Neural crest cell (in vitro differentiated cells): ENCODE results near the gene PSMB3. TPM values are rescaled to one million over a fixed set of nuclear protein-coding genes. Genes with fewer than 3 reads are reported as not detected.
A peak's percentile ranks its signal among the peaks of the same experiment; 100 is the strongest.

Experiments used
- DNase-seq: peaks from one replicate; pipeline ENCODE4 v3.0.0; 2021; ENCODE audit warnings: low read depth, mixed read lengths, low spot score
- H3K27ac Mint-ChIP-seq: one replicate; pipeline ENCODE4 v1.8.0; 2021; ENCODE audit warnings: mild to moderate bottlenecking, mixed read lengths; ENCODE audit not compliant: unreplicated experiment
- H3K27me3 Mint-ChIP-seq: 2 replicates; pipeline ENCODE4 v1.8.0; 2021; ENCODE audit warnings: low read depth, mild to moderate bottlenecking, mixed read lengths
- H3K36me3 Mint-ChIP-seq: 2 replicates; pipeline ENCODE4 v1.8.0; 2021; ENCODE audit warnings: low read depth, mild to moderate bottlenecking, mixed read lengths
- H3K4me1 Mint-ChIP-seq: 2 replicates; pipeline ENCODE4 v1.8.0; 2021; ENCODE audit warnings: mixed read lengths
- H3K4me3 Mint-ChIP-seq: one replicate; pipeline ENCODE4 v1.8.0; 2021; ENCODE audit warnings: mild to moderate bottlenecking, mixed read lengths
- H3K9me3 Mint-ChIP-seq: 2 replicates; pipeline ENCODE4 v1.8.0; 2021; ENCODE audit warnings: mixed read lengths
- total RNA-seq: library from RNA; stranded (reverse); gene quantifications from 2 replicates; pipeline ENCODE4 v1.2.1, GENCODE V29; 2021
- TF ChIP-seq, protein P1 (sequence below): fragments of 200-600 bp; sonication (generic); conservative IDR thresholded peaks from 2 replicates; pipeline ENCODE4 v1.5.0; 2021; ENCODE audit warnings: antibody characterized with exemption, mild to moderate bottlenecking

Gene PSMB3
- total RNA-seq, 1 donor from 2014 or later, result 193 TPM

DNA sequence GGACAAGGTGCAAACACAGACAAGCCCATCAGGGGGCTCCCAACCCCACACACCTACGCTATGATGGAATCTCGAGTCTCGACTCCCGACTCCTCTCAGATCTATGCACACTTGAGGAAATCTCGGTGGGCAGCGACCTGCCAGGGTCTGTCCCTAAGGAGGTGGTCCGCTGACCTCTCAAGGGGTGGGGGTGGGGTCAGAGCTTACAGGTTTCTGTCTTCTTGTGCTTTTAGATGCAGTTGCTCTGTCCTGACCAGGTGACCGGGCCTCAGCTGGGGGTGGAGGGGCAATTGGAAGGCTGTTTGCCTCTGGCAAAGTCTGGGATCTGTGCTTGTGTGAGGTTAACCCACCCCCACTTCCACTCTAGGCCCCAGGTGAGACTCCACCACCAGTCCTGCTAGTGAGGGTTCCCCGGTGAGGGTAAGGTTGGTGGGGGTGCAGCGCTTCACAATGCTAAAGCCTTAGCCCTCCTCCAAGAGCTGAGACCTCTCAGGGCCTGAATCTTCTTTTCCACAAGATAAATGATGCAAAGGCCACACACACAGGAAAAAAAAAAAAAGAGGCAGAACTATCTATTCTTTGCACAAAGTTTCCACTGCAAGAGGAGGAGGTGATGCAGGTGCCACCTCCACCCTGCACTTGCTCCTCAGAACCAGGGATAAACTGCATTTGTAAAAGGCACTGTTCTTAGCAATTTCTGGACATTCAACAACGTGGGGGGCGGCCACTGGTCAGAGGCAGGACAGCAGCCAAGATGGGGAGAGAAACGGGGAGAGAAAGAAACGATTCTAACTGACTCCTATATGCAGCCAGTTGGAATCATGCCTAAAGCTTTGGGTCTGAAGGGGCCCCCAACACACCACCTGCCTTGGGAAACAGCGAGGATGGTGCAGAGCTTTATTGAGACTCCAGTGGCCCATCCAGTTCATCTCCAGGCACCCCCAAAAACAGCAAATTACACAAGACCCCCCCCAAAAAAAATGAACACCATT lies 18.3 kb upstream of the PSMB3 start:
- TF ChIP-seq, protein P1, sequence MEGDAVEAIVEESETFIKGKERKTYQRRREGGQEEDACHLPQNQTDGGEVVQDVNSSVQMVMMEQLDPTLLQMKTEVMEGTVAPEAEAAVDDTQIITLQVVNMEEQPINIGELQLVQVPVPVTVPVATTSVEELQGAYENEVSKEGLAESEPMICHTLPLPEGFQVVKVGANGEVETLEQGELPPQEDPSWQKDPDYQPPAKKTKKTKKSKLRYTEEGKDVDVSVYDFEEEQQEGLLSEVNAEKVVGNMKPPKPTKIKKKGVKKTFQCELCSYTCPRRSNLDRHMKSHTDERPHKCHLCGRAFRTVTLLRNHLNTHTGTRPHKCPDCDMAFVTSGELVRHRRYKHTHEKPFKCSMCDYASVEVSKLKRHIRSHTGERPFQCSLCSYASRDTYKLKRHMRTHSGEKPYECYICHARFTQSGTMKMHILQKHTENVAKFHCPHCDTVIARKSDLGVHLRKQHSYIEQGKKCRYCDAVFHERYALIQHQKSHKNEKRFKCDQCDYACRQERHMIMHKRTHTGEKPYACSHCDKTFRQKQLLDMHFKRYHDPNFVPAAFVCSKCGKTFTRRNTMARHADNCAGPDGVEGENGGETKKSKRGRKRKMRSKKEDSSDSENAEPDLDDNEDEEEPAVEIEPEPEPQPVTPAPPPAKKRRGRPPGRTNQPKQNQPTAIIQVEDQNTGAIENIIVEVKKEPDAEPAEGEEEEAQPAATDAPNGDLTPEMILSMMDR, result peak; percentile 30
- peak overlapping the region; percentile 49 for H3K4me3 Mint-ChIP-seq
- H3K27me3 Mint-ChIP-seq, result peaks cover 12% of the 10 kb centered on the region
- peaks cover 6% of the 10 kb centered on the region for H3K36me3 Mint-ChIP-seq
- no peaks in the 10 kb centered on the region for H3K9me3 Mint-ChIP-seq
- DNase-seq, result no peak
- H3K4me1 Mint-ChIP-seq, result peaks cover 28% of the 10 kb centered on the region
- no peak overlapping the region for H3K27ac Mint-ChIP-seq

DNA sequence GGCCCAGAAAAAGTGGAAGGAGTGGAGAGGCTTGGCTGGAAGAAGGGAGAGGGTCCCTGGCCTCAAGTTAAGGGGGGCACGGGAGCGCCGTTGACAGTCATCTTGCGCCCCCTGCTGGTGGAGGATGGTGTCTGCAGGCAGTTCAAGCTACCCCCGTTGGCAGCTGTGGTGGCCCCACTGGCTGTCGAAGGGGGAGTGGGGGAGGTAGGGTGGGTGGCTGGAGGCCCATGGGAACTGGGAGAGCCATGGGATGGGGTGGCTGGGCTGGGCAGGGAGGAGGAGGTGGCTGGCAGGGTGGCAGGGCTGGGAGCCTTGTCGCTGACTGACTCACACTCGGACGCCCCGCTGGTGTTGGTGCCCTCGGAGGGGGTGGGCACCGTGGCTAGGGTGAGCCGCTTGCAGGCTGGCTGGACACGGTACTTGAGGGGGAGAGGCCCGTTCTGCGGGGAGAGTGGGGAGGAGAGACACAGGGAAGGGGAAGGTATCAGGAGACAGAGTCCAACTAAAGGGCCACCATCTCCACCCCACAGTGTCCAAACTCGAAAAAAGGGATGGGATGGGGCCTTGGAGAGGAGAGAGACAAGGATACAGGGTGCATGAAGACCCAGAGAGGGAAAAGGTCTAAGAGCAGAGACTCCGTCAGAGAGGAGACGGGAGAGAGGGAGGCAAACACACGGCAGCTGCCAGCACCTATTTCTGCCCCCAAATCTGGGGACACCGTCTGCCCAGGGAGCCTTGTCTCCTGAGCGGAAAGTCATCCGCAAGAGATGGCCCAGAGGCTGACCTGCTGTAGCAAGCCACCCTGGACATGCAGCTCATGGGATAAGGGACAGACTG lies 17.2 kb upstream of the PSMB3 start:
- H3K27me3 Mint-ChIP-seq, result peaks cover 10% of the 10 kb centered on the region
- no peak overlapping the region for H3K27ac Mint-ChIP-seq
- TF ChIP-seq, protein P1, result peak; percentile 88
- peak; percentile 85 for DNase-seq
- H3K4me3 Mint-ChIP-seq, result peak overlapping the region; percentile 49
- H3K9me3 Mint-ChIP-seq, result no peaks in the 10 kb centered on the region
- H3K36me3 Mint-ChIP-seq, result peaks cover 6% of the 10 kb centered on the region
- peaks cover 23% of the 10 kb centered on the region for H3K4me1 Mint-ChIP-seq

DNA sequence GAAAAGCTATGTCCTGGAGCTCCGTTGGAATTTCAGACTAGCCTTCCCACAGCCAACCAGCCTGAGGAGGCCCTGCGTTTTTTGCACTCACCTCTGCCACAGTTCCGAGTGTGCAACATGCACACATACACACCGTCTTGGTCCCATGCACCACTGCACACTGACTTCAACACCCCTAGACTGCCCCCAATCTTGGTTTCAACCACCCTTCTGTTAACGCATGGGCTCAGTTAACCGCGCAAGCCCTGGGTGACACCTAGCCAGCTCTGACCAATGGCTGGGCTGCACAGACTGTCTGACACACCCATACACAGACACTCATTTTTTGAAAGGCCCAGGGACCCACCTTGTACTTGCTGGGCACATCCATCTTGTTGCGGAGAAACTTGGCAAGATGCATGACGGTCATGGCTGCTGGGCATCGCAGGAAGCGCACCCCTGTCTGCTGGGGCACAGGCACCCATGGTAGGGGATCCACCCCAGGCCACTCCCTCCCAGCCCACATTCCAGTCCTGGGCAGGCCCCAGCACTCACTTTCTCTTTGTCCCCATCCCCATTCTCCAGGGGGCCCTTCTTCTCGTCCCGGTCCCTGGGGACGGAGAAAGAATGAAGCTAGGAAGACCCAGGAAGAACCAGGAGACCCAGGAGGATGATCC lies 14.4 kb upstream of the PSMB3 start:
- Mint-ChIP-seq H3K4me3 (peak overlapping the region; percentile 71), H3K9me3 (no peaks in the 10 kb centered on the region), H3K27me3 (no peaks in the 10 kb centered on the region), H3K27ac (peak overlapping the region; percentile 35), H3K36me3 (peaks cover 7% of the 10 kb centered on the region), H3K4me1 (peaks cover 28% of the 10 kb centered on the region)
- TF ChIP-seq, protein P1, result no peak
- no peak for DNase-seq

DNA sequence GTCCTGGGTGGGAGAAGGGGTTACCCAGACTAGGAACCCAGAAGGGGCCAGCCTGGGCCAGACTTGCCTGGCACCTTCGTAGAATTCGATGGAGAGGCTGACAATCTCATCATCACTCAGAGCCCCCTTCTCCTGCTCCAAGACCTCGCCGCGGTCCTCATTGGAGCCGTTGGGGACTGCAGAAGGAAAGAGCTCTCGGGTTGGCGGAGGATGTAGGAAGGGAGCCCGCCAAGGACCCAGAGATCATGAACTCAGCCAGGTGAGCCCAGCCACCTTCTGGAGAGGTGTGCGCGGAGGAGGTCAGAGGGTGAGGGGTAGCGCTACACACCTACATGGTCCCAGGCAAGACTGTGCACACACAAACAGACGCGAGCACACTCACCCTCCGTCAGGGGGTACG lies 13.9 kb upstream of the PSMB3 start:
- Mint-ChIP-seq H3K36me3 (peaks cover 7% of the 10 kb centered on the region), H3K4me3 (no peak overlapping the region), H3K4me1 (peaks cover 33% of the 10 kb centered on the region), H3K27me3 (no peaks in the 10 kb centered on the region), H3K27ac (no peak overlapping the region), H3K9me3 (no peaks in the 10 kb centered on the region)
- TF ChIP-seq, protein P1, result no peak
- DNase-seq, result no peak

DNA sequence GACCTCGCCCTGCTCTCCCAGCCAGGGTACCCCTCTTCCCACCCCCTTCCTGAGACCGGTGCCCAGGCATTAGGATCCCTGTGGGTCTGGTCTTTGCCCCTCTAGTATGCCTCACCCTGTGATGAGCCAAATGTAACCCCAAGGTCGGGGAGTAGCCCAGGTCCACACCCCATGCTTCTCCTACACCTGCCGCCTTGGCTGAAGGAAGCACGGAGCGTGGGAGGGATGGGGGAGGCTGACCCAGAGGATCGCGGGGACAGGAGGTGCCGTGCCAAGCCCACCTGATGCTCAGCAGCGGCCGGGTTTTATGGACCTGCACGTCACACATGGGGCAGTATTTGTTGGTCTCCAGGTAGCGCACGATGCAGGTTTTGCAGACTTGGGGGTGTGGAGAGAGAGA lies 13.2 kb upstream of the PSMB3 start:
- H3K4me1 Mint-ChIP-seq, result peaks cover 39% of the 10 kb centered on the region

More for the DNA sequence above, 13.2 kb upstream of the PSMB3 start:
- H3K27ac Mint-ChIP-seq, result no peak overlapping the region
- H3K36me3 Mint-ChIP-seq, result peaks cover 7% of the 10 kb centered on the region
- no peak overlapping the region for H3K4me3 Mint-ChIP-seq
- H3K9me3 Mint-ChIP-seq, result no peaks in the 10 kb centered on the region
- no peak for DNase-seq
- no peaks in the 10 kb centered on the region for H3K27me3 Mint-ChIP-seq
- TF ChIP-seq, protein P1, result no peak
